Thyroid gland (tissue), 4 donors: ENCODE results near the gene METTL21C. TPM values are rescaled to one million over a fixed set of nuclear protein-coding genes. Genes with fewer than 3 reads are reported as not detected.

Experiments
- DNase-seq, 2 donors: peaks; one replicate each; pipeline ENCODE4 v3.0.0-alpha.2; 2019
- H3K27ac ChIP-seq, 3 donors: fragments of 200-600 bp; sonication (generic); 1 replicate in 2 of 3; 2 replicates in 1 of 3; pipeline ENCODE4 v1.5.1; 2016 to 2019; ENCODE audit warnings: mild to moderate bottlenecking in 1 of 3, moderate library complexity in 1 of 3
- H3K27me3 ChIP-seq: fragments of 200-600 bp; sonication (generic); one replicate; pipeline ENCODE4 v1.5.1; 2019
- H3K36me3 ChIP-seq, 2 donors: fragments of 200-600 bp; sonication (generic); one replicate each; pipeline ENCODE4 v1.5.1; 2016 to 2019
- H3K4me1 ChIP-seq, 2 donors: fragments of 200-600 bp; sonication (generic); one replicate each; pipeline ENCODE4 v1.5.1; 2017 to 2019
- H3K4me3 ChIP-seq, 3 donors: fragments of 200-600 bp; sonication (generic); replicated peaks in 1 of 3; 1 replicate in 2 of 3; 2 replicates in 1 of 3; pipeline ENCODE4 v1.5.1; 2016; ENCODE audit warnings: mild to moderate bottlenecking in 1 of 3
- H3K9me3 ChIP-seq: fragments of 200-600 bp; sonication (generic); one replicate; pipeline ENCODE4 v1.5.1; 2017
- CTCF ChIP-seq, 6 experiments: fragments of 200-600 bp in 3 of 6; fragments of 450-650 bp in 3 of 6; sonication (generic) in 3 of 6; IDR thresholded peaks; one replicate each; pipeline ENCODE4 v1.5.1; 2016 to 2019; ENCODE audit warnings: antibody characterized with exemption in 6 of 6, mild to moderate bottlenecking in 2 of 6, inconsistent platforms in 1 of 6, moderate library complexity in 1 of 6
- POLR2A ChIP-seq, 2 donors: fragments of 450-650 bp; IDR thresholded peaks; one replicate each; pipeline ENCODE4 v1.6.1; 2017; ENCODE audit warnings: antibody characterized with exemption in 2 of 2, mild to moderate bottlenecking in 2 of 2, moderate library complexity in 1 of 2
- WGBS, 2 donors: methylation state at CpG; one replicate each; pipeline ENCODE4 v1.1.5; 2017; 5-methylcytosine and 5-hydroxymethylcytosine counted together
- intact Hi-C: fragments of 100-400 bp; cut with DNase I; formaldehyde crosslinking; loops from one replicate; pipeline ENCODE4 v1.15.1; 2023
- total RNA-seq, 4 donors: library from RNA; depleted of rRNA; stranded (reverse); fragments of >200 nt; gene quantifications; one replicate each; pipeline ENCODE4 v1.2.3, GENCODE V29; 2016

Gene METTL21C
- total RNA-seq, 4 donors from 2014 or later, result not detected

- H3K4me1 ChIP-seq, result peaks cover 16 to 20% of the 10 kb centered on the region in 2 donors
- H3K27me3 ChIP-seq, result no peaks in the 10 kb centered on the region
- no peak for DNase-seq
- 86 to 91% methylated on average over 3 of the region's 3 CpGs for WGBS, 2 donors
- H3K36me3 ChIP-seq, result peaks cover 8 to 11% of the 10 kb centered on the region in 2 donors
- TF ChIP-seq CTCF (IDR thresholded peaks at IDR 0.05), result no peak
- no peak for TF ChIP-seq POLR2A (IDR thresholded peaks at IDR 0.05)
- intact Hi-C loops, result loop anchor here (10.0 kb wide), 1 partner anchor 70 kb away; no protein-coding TSS in a partner anchor
- no peak overlapping the region for H3K27ac ChIP-seq
- H3K9me3 ChIP-seq, result no peaks in the 10 kb centered on the region
- no peak overlapping the region for H3K4me3 ChIP-seq
Measured at GRCh38 chr13:102675115-102675514, 19.7 kb downstream of the METTL21C start.

- peaks cover 0 to 3% of the 10 kb centered on the region in 2 donors for H3K4me1 ChIP-seq
- intact Hi-C loops, result loop anchor here (10.0 kb wide), 1 partner anchor 65 kb away; no protein-coding TSS in a partner anchor
- H3K4me3 ChIP-seq, result no peak overlapping the region
- H3K27ac ChIP-seq, result no peak overlapping the region
- no peaks in the 10 kb centered on the region for H3K9me3 ChIP-seq
- no peak for TF ChIP-seq POLR2A (IDR thresholded peaks at IDR 0.05)
- TF ChIP-seq CTCF (IDR thresholded peaks at IDR 0.05), result no peak
- 76 to 89% methylated on average over 5 of the region's 5 CpGs for WGBS, 2 donors
- no peaks in the 10 kb centered on the region for H3K27me3 ChIP-seq
- H3K36me3 ChIP-seq, result peaks cover 19 to 22% of the 10 kb centered on the region in 2 donors
- no peak for DNase-seq
Measured at GRCh38 chr13:102670130-102670529, 24.7 kb downstream of the METTL21C start.

- TF ChIP-seq CTCF (IDR thresholded peaks at IDR 0.05) (no peak), POLR2A (IDR thresholded peaks at IDR 0.05) (no peak)
- Histone ChIP-seq H3K4me3 (no peak overlapping the region), H3K36me3 (peaks cover 13 to 15% of the 10 kb centered on the region in 2 donors), H3K27me3 (no peaks in the 10 kb centered on the region), H3K9me3 (no peaks in the 10 kb centered on the region), H3K27ac (no peak overlapping the region), H3K4me1 (peaks cover 0 to 9% of the 10 kb centered on the region in 2 donors)
- DNase-seq, result no peak
- WGBS, 2 donors, result 92 to 98% methylated on average over 4 of the region's 4 CpGs
- intact Hi-C loops, result no loop called here
Measured at GRCh38 chr13:102667911-102668310, 26.9 kb downstream of the METTL21C start.

- Histone ChIP-seq H3K9me3 (no peaks in the 10 kb centered on the region), H3K4me1 (peaks cover 0 to 9% of the 10 kb centered on the region in 2 donors), H3K27me3 (no peaks in the 10 kb centered on the region), H3K27ac (no peak overlapping the region), H3K4me3 (no peak overlapping the region), H3K36me3 (peaks cover 13 to 15% of the 10 kb centered on the region in 2 donors)
- DNase-seq, result no peak
- intact Hi-C loops, result no loop called here
- TF ChIP-seq CTCF (IDR thresholded peaks at IDR 0.05), result no peak
- no peak for TF ChIP-seq POLR2A (IDR thresholded peaks at IDR 0.05)
Measured at GRCh38 chr13:102667023-102667422, 27.8 kb downstream of the METTL21C start.

- intact Hi-C loops, result no loop called here
- Histone ChIP-seq H3K27me3 (no peaks in the 10 kb centered on the region), H3K4me3 (no peak overlapping the region), H3K27ac (peak overlapping the region; percentile 52 to 59 (median 53)), H3K36me3 (peaks cover 6 to 7% of the 10 kb centered on the region in 2 donors), H3K9me3 (no peaks in the 10 kb centered on the region), H3K4me1 (peaks cover 4 to 12% of the 10 kb centered on the region in 2 donors)
- no peak for DNase-seq
- no peak for TF ChIP-seq POLR2A (IDR thresholded peaks at IDR 0.05)
- no peak for TF ChIP-seq CTCF (IDR thresholded peaks at IDR 0.05)
Measured at GRCh38 chr13:102659168-102659713, 35.6 kb downstream of the METTL21C start.
